OCI-M2 (cell line): ENCODE measurements around the gene JHY.

Experiments
- DNase-seq: peaks from one replicate; lab custom pipeline; 2025; ENCODE audit not compliant: unreplicated experiment; lab: John Stamatoyannopoulos, UW

Gene JHY

DNA sequence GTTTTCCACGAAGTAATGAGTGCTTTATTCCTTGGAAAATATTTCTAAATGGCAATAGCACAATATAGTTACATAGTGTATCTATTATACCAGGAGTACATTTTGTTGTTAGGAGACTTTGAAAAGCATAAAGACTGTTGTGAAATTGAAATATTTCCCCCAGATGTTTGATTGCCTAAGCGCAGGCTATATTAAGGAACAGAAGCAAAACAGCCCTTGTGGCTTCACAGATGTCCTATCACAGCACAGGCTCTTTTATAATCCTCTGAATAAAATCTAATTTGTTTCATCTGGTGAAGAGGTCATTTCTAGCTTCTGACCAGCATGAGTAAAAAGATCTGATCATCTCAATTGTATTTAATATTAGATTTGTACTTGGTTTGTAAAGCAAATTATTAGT, 50.9 kb downstream of the JHY start:
- DNase-seq = no peak

GRCh38 chr11:122937983-122938382, 55.4 kb downstream of the JHY start:
- DNase-seq = no peak

DNA sequence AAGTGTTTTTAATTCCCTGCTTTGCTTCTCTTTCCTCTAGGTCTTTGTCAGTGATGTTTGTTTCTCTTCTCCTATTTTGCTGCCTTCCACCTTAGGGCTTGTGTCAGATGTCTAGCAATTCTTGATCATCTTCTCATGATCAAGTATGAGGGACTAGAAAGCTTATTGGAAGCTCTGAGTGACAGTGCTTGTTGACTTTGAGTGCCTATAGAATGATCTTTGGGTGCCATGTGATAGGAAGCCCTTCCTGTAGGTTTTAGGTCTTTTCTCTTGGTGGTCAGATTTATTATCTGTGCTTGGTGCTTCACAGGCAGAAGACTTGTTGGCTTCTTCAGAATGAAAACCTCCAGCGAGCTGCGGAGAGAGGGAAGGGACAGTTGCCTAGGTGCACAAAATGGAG, 56.0 kb downstream of the JHY start:
- DNase-seq = no peak

DNA sequence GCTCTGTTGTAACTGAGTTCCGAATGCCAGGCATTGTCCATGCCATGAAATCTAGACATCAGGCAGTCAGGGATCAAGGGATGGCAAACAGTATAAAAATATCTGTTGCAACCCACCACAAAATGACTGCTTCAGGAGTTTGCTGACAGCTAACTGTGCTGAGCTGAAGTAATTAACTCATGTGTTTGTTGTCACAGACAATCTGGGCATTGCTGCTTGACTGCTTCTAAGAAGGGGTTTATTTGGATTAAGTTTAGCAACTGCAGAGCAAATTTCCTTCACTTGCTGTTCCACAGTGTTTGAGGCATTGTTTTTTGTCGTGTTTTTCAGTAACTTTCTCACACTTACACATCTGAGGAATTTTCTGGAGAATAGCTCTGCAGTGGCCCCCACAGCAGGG, 68.7 kb downstream of the JHY start:
- DNase-seq = no peak

- no peak for DNase-seq
Observed at GRCh38 chr11:122954455-122954854, 71.9 kb downstream of the JHY start.

GRCh38 chr11:122963961-122964360, 81.4 kb downstream of the JHY start:
- DNase-seq = no peak

DNA sequence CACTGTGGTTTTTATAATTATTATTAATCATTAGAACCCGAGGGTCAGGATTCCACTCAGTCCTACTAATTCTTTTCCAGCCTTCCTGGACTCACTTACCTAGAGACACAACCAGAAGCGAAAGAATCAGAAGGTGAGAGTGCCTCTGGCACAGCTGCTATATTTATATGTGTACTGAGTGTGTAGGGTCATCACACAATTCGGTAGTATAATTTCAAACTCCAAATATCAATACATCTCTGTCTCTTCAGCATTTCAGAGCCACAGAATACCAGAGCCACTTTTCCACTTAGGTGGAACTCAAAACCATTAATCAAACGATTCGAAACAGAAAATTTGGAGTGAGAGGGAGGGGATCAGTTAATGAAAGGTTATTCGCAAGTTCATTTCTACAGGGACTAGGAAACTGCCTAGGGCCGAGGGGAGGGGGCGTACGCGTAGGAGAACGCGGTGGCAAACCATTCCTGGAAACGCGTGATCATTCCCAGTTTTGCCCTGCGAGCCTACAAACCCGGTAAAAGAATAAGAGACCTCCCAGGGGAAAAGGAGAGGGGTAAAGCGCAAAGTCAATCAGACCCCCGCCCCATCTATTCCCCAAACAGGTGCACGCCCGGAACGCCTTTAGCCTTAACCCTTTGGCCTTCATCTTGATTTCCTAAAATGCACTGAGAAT, 93.6 kb downstream of the JHY start:
- DNase-seq = no peak

GRCh38 chr11:122976734-122977469, 94.3 kb downstream of the JHY start:
- DNase-seq = no peak

DNA sequence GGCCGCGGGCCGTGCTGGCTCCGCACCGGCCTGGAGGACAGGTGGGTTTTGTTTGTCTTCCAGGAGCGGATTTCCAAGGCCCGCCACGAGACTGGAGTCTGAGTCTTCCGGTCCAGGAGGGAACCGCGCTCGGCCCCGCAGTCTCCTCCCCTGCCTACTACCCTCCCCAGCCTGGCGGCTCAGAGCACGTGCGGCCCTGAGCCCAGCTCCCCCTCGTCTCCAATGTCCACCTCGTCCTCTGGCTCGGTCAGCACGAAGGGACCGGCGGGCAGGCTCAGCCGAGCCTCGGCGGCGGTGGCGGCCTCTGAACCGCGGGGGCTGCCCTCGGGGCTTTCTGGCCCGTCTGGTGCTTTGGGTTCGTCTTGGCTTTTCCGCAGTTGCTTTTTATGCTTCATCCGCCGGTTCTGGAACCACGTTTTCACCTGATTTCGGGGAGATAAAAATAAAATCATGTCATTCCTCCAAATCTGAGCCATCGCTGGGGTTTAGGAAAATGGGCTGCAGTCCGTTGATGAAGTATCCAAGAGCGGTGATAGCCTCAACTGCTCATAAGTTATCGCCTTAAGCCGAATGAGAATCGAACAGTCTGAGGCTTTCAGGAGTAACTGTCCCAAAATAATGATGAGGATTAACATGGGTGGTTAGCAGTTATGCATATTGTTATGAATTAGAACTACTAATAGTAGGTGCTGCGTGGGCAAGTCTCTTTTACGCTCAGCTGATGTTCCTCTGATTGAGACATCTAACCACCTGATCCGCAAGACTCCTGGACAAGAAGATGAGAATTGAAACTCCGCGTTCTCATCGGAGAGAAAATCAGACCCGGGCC, 95.1 kb downstream of the JHY start:
- DNase-seq = no peak

- no peak for DNase-seq
Observed at GRCh38 chr11:122978299-122978620, 95.7 kb downstream of the JHY start.

- no peak for DNase-seq
Observed at GRCh38 chr11:122979103-122979814, 96.7 kb downstream of the JHY start.

GRCh38 chr11:122979815-122980595, 97.4 kb downstream of the JHY start:
- DNase-seq = no peak

GRCh38 chr11:122981388-122982264, 99.1 kb downstream of the JHY start, which contains the start of gene BSX:
TSS of gene BSX (minus strand) at chr11:122981834. CDS start at chr11:122981671, 163 bp downstream.
- DNase-seq = no peak

DNA sequence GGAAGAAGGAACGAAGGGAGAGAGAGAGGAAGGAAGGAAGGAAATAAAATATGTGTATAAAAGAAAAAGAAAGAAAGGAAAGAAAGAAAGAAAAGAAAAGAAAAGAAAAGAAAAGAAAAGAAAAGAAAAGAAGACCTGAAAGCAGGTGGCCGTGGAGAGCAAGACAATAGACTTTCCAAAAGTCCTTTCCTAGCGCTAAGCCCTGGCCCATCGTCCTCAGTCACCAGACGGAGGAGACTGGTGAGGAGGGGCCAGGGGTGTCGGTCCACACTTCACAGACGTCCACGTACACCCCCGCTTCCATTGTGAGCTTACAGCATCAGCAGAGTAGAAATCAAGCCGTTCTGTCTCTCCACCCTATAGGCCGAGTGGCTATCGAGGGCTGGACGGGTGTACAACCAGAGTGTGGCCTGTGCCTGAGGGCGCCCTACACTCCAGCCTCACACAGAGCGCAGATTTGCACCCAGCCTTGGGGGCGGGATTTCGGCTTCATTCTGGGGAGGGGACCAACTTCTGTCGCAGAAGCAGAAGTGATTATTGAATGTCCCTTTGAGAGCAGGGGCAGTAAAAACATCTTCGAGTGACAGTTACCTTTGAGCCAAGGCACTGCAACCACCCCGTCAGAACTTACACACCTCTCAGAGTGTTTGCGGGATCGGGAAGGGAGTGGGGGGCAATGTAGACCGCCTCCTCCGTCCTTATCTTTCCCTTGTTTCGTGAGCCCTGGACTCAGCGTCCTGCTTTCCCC, 101.1 kb downstream of the JHY start:
- DNase-seq = no peak

DNA sequence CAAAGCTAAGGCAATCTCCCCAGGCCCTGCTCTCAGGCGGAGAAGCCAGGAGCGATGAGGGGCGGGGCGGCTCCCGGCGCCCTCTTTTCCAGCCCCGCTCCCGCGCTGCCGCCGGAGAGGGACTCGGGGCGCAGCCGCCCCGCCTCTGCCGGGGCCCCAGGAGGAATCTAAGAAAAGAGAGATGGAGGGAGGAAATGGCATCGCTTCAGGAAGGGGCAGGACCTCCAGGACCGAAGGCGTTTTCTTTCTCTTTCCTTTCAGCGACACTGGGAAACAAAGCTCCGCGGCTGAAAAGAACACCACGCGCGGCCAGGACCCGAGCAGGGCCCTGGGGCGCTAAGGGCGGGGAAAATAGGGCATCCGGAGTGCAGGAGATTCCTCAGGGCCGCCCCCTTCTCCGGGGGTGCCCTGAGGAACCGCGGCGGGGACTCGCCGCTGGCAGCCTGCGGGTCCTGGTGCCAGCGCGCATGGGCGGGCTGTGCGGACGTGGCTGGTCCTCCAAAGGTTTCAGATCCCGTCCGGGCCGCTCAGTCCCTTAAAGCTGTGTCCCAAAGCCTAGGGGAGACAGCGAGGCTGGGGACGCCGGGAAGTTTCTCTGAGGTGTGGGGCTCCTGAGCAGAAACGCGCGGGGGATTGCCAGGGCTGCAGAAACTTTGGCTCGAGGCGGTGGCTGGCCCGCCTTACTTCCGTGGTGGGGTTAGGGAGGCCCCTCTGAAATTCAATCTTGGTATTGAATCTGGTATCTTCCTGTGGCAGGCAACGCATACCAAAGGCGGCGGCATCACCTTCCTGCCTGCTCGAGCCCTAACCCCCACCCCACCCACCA, 101.8 kb downstream of the JHY start:
- no peak for DNase-seq

DNA sequence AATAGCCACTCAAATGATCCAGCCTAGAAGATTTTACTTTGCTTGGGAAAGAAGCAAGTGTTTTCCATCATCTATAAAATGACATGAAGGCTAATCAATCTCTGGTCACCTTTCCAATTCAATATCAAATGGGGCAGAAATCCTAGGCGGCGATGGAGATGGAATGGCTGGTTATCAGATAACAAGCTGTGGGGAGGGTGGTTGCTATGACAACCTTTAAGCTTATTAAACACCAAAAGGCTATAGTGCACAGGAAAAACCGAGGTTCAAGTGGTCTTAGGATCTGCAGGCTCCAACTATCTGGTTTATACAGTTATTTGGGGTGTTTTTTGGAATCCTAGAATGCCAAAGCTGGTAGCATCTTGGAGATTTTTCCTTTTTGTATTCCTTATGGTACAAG, 113.0 kb downstream of the JHY start:
- DNase-seq = no peak

GRCh38 chr11:122998727-122999366, 116.3 kb downstream of the JHY start:
- DNase-seq = no peak

DNA sequence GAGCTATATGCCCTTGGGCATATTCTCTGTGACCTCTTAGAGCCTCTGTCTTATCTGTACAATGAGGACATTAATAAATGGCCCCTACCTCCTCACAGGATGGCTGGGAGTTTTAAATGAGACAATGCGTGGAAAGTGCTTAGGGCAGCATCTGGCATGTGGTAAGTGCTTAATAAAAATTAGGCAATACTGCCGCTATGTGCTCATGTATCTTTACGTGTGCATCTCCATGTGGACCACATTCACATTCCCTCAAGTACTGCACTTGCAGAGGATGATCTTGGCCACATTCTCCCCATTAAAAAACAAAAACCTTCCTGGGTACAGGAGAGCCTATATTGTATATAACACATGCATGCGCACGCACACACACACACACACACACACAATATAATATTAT, 118.2 kb downstream of the JHY start:
- DNase-seq = no peak
